ENCODE measurements around the gene UTS2B.

The UTS2B gene

GRCh38 chr3:191238321-191238817, 92.0 kb downstream of the UTS2B start:
- DNase-seq (ENCODE audit: low read depth in 2 of 2), result no peak

- no peak for DNase-seq (ENCODE audit: low read depth in 2 of 2)
Measured at GRCh38 chr3:191237047-191237882, 93.1 kb downstream of the UTS2B start.

- no peak for DNase-seq (ENCODE audit: low read depth in 2 of 2)
Measured at GRCh38 chr3:191236646-191237045, 93.7 kb downstream of the UTS2B start.

GRCh38 chr3:191235331-191236314, 94.7 kb downstream of the UTS2B start:
- no peak for DNase-seq (ENCODE audit: low read depth in 2 of 2)

- DNase-seq (ENCODE audit: low read depth in 2 of 2), result no peak
Measured at GRCh38 chr3:191234216-191234615, 96.1 kb downstream of the UTS2B start.

- no peak for DNase-seq (ENCODE audit: low read depth in 2 of 2)
Measured at GRCh38 chr3:191227541-191227940, 102.8 kb downstream of the UTS2B start.

GRCh38 chr3:191221638-191222037, 108.7 kb downstream of the UTS2B start:
- DNase-seq (ENCODE audit: low read depth in 2 of 2), result no peak

- no peak for DNase-seq (ENCODE audit: low read depth in 2 of 2)
Measured at GRCh38 chr3:191220908-191221307, 109.4 kb downstream of the UTS2B start.

- DNase-seq (ENCODE audit: low read depth in 2 of 2), result no peak
Measured at GRCh38 chr3:191217301-191217700, 113.0 kb downstream of the UTS2B start.
